HUDEP-2 (cell line): ENCODE data around the gene AKTIP.
A peak's percentile ranks its signal among the peaks of the same experiment; 100 is the strongest.
"Not testable (repeated sequence)": the region's sequence is repeated elsewhere in the genome, so short reads cannot be mapped to it uniquely, and the experiment has no call there.

ENCODE experiments used
- DNase-seq, 76 experiments: peaks; one replicate each; lab custom pipeline; 2025; ENCODE audit not compliant: unreplicated experiment in 76 of 76; lab: John Stamatoyannopoulos, UW

AKTIP gene

GRCh38 chr16:53502331-53503269, at the start of gene AKTIP:
TSS of gene AKTIP (minus strand) at chr16:53503209. CDS start at chr16:53500259, 2,950 bp downstream.
- DNase-seq: peak in 5 of 76 experiments; percentile 2 to 82 (median 37)

GRCh38 chr16:53549970-53550690, 47.1 kb upstream of the AKTIP start:
- peak in 36 of 76 experiments; percentile 1 to 50 (median 16) for DNase-seq

GRCh38 chr16:53546988-53547391, 44.0 kb upstream of the AKTIP start:
- no peak for DNase-seq

- DNase-seq: no peak
These were observed 42.4 kb upstream of the AKTIP start for GRCh38 chr16:53545433-53545832.

- no peak for DNase-seq
These were observed 39.3 kb upstream of the AKTIP start for GRCh38 chr16:53542283-53542682.

- DNase-seq: no peak
These were observed 38.3 kb upstream of the AKTIP start for GRCh38 chr16:53541326-53541725.

- DNase-seq: not testable (repeated sequence)
These were observed 37.0 kb upstream of the AKTIP start for GRCh38 chr16:53539759-53540718.

- DNase-seq: not testable (repeated sequence)
These were observed 36.3 kb upstream of the AKTIP start for GRCh38 chr16:53539346-53539745.

GRCh38 chr16:53537626-53538025, 34.6 kb upstream of the AKTIP start:
- DNase-seq: no peak

- no peak for DNase-seq
These were observed 31.2 kb upstream of the AKTIP start for GRCh38 chr16:53534206-53534605.

- no peak for DNase-seq
These were observed 27.7 kb upstream of the AKTIP start for GRCh38 chr16:53530741-53531140.

GRCh38 chr16:53530046-53530445, 27.0 kb upstream of the AKTIP start:
- DNase-seq: no peak

- no peak for DNase-seq
These were observed 26.5 kb upstream of the AKTIP start for GRCh38 chr16:53529513-53529912.

- no peak for DNase-seq
These were observed 25.8 kb upstream of the AKTIP start for GRCh38 chr16:53528797-53529196.

GRCh38 chr16:53523971-53524548, 21.1 kb upstream of the AKTIP start:
- no peak for DNase-seq

- DNase-seq: no peak
These were observed 20.3 kb upstream of the AKTIP start for GRCh38 chr16:53523126-53523804.

GRCh38 chr16:53519417-53520091, 16.5 kb upstream of the AKTIP start:
- no peak for DNase-seq

- DNase-seq: no peak
These were observed 15.8 kb upstream of the AKTIP start for GRCh38 chr16:53518550-53519416.
